ENCODE measurements around the gene DENND1C.
"Not testable (repeated sequence)": the region's sequence is repeated elsewhere in the genome, so short reads cannot be mapped to it uniquely, and the experiment has no call there.

DENND1C gene

DNA sequence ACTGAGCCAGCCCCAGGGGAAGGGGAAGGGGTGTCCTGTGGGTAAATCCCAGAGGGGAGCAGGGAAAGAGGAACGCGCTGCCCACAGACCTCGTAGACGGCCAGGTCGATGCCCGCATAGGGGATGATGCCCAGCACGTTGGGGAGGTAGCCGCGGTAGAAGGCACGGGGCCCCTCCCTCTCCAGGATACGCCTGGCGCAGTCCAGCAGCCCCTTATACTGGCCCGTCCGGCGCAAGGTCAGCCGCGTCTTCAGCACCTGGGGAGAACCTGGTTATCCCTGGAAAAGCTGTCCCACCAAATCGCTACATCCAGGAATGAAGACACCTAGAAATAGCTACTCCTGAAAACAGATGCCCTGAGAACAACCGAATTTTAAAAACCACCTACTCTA is 29.4 kb downstream of the DENND1C start:
- no peak for DNase-seq

- DNase-seq: no peak
Measured at GRCh38 chr19:6451583-6452222, 29.9 kb downstream of the DENND1C start.

DNA sequence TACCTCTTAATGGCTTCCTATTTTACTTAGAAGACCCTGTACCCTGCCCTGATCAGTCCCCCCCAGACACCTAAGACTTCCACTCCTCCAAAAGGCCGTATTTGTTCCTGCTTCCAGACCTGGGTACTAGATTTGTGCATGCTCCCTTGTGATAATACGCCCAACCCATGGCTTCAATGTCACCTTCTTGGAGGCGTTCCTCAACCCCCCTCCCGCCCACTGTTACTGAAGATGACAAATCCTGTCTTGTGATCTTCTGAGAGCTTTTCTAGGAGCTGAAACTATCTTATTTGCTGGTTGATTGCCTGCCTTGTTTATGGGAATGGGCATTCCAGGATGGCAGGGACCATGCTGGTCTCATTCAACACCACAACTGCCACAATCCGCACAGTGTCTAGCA is 31.4 kb downstream of the DENND1C start:
- no peak for DNase-seq

DNA sequence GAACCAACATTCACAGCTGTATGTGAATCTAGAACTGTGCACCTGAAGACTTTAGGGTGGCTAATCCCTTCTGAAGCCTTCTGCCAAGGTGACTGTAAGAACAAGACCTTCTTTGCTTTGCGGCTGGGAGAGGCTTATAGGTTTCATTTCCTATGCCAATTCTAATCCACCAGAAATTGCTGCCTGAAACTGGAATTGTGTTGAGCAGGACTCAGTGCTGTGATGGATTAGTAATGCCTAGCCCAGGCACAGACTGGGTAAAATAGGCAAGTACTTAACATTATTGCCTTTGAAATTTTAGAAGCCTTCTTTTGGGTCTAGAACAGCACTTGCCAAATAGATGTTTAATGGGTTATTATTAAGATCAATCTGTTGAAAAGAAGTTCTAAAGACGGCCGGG is 33.5 kb downstream of the DENND1C start:
- DNase-seq: no peak

GRCh38 chr19:6446452-6446851 is 35.1 kb downstream of the DENND1C start:
- no peak for DNase-seq

DNA sequence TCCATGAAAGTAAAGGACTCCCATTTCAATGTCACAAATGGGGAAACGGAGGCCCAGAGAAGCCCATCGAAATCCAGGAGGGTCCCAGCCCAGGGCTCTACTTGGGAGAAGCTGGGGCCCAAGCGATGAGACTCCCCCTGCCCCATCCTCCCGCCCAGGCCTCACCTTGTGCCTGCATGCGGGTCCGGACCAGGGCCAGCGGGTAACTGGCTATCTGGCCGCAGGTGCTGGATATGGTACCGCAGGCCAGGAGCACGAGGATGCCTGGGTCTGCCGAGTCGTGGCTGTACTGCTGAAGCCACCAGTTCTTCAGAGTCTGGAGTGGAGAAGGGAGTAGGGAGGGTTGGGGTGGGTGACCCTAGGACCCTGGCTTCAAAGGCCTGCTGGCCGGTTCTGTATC is 37.6 kb downstream of the DENND1C start:
- DNase-seq: no peak

- DNase-seq: no peak
Measured at GRCh38 chr19:6442087-6442688, 39.4 kb downstream of the DENND1C start.

GRCh38 chr19:6440905-6441304 is 40.7 kb downstream of the DENND1C start:
- DNase-seq: no peak

- DNase-seq: no peak
Measured at GRCh38 chr19:6439743-6440142, 41.8 kb downstream of the DENND1C start.

DNA sequence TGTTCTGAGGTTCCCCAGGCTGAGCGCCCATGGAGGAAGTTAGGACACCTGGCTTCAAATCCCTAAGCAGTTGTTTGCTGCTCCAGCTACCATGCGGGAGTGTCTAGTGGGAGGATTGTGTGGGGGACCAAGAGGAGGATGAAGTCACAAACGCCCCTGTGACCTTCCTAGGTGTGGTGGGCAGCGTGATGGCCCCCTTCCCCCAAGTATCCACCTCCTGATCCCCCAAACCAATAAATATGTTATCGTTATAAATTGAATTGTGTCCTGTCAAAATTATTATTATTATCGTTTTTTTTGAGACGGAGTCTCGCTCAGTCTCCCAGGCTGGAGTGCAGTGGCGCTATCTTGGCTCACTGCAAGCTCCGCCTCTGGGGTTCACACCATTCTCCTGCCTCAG is 47.9 kb downstream of the DENND1C start, which contains the start of gene SLC25A41:
SLC25A41 (minus strand) TSS at position 101 of the 400 bp plus-strand sequence; CDS start at position 31, 70 bp downstream.
- no peak for DNase-seq

- no peak for DNase-seq
Measured at GRCh38 chr19:6433165-6433564, 48.4 kb downstream of the DENND1C start.

- DNase-seq: no peak
Measured at GRCh38 chr19:6431891-6432290, 49.7 kb downstream of the DENND1C start.

- DNase-seq: no peak
Measured at GRCh38 chr19:6429419-6430221, 52.0 kb downstream of the DENND1C start.

DNA sequence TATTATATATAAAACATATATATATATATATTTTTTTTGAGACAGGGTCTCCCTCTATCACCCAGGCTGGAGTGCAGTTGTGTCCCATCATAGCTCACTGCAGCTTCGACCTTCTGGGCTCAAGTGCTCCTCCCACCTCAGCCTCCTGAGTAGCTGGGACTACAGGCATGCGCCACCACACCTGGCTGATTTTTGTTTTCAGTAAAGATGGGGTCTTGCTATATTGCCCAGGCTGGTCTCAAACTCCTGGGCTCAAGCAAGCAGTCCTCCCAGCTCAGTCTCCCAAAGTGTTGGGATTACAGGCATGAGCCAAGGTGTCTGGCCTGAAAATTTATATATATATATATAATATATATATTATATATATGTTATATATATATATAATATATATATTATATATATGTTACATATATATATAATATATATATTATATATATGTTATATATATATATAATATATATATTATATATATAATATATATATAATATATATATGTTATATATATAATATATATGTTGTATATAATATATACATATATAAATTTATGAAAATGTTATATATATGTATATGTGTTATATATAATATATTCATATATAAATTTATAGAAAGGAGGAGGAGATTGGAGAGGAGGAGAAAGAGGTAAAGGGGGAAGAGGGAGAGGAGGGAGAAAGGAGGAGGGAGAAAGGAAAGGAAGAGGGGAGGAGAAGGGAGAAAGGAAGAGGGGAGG is 52.7 kb downstream of the DENND1C start:
- not testable (repeated sequence) for DNase-seq

- DNase-seq: no peak
Measured at GRCh38 chr19:6427131-6427530, 54.5 kb downstream of the DENND1C start.

GRCh38 chr19:6425732-6426620 is 55.6 kb downstream of the DENND1C start:
- DNase-seq: no peak

DNA sequence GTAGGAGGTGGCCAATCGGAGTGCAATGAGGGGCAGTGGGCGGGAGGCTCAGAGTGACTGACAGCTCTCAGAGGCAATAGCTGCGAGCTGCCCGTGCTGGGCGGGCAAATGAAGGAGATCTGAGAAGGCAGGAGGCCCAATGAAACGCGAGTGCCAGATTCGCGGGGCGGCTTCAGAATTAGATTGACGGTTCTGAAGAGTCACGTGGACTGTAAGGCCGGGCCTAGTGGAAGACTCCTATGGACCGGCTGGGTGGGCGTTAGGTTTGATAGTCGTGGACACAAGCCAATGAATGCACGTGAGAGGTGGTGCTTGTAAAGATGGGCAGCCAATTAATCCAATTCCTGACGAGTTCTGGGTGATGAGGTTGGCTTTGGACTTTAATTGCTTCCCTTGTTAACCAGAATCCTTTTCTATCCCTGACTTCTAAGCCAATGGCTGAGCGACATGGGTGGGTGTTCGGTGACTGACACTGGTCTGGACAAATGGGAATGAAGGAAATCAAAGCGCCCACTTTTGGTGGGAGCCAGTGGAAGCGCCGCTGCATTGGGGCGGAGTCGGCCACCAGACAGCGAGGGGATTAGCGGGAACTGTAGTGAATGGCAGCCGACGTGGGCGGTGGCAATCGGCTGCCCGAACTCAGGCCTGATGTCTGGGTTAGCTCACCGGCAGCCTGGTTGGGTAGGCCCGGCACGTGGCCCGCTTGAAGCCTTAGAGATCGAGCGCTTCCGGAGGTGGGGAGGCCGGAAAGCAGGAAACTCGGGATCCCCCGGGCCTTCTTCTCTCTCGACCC is 56.5 kb downstream of the DENND1C start:
- peak; percentile 93 to 96 for DNase-seq

DNA sequence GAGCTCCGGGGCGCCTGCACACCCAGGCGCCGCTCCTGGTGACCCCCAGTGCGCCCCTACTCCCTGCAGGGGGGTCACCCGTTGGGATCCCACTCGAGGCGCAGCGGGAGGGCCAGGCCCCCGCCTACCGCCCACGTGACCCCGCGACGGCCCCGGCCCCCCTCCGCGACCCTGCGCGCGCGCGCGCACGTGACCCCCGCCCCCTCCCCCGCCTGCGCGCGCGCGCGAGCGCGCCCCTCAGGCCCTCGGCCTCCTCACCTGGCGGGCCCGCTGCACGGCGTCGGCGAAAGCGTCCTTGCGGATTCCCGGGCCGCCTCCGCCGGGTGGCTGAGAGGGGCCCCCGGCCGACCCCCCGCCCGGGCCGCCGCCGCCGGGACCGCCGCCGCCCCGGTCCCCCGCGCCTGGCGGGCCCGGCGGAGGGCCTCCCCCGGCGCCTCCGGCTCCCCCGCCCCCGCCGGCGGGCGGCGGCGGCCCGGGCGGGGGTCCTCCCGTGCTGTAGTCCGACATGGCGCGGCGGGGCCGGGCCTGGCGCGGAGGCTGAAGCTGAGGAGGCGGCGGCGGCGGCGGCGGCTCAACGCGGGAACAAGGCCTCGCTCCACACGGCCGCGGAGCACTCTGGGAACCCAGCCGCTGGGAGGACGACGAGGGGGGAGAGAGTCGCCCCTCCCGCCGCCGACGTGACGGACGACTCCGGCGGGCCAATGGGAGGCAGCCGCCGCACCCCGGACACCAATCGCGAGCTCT is 57.2 kb downstream of the DENND1C start, which contains the start of gene KHSRP:
KHSRP (minus strand) TSS at position 617 of the 744 bp plus-strand sequence; CDS start at position 507, 110 bp downstream.
- DNase-seq: no peak

DNA sequence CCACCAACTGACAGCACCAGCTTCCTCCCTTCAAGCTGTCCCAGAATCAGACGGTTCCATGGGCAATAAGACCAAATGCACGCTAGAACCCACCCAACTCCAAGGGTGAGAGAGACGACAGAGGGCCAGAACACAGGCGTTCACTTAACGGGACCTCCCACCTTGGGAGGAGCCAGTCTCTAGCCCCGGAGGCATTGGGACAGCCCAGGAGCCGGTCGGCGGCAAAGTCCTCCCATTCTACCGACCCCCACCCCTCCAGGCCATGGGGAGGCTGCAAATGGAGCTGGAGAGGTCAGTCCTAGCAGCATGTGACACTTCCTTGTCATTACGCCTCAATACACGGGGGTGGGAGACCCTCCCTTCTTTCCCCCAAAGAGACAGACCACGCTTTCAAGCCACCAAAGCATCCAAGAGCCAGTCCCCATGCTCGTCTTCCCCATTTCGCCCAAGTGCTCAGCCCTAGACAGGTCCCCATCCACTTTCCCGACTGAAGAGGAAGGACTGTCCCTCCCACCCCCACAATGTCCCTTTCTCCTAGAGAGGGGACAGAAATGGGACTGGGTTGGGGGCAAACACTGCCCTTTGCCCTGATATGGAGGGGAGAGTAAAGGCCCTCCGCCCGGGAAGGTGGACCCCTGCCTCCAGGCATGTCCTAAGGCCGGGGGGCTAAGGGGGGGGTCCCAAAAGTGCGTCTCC is 57.9 kb downstream of the DENND1C start:
- no peak for DNase-seq
